NCI-H526 treated with DMSO at 0.1 percent for 48 hours (cell line): ENCODE measurements around the gene KRT84.

ENCODE experiments used
- DNase-seq: peaks from one replicate; lab custom pipeline; 2025; lab: John Stamatoyannopoulos, UW

Gene KRT84

GRCh38 chr12:52383331-52383730, 2.1 kb downstream of the KRT84 start:
- DNase-seq, result no peak

GRCh38 chr12:52382854-52383253, 2.6 kb downstream of the KRT84 start:
- DNase-seq, result no peak

GRCh38 chr12:52381206-52381605, 4.2 kb downstream of the KRT84 start:
- DNase-seq, result no peak

- DNase-seq, result no peak
These were observed 5.2 kb downstream of the KRT84 start for GRCh38 chr12:52380271-52380694.

DNA sequence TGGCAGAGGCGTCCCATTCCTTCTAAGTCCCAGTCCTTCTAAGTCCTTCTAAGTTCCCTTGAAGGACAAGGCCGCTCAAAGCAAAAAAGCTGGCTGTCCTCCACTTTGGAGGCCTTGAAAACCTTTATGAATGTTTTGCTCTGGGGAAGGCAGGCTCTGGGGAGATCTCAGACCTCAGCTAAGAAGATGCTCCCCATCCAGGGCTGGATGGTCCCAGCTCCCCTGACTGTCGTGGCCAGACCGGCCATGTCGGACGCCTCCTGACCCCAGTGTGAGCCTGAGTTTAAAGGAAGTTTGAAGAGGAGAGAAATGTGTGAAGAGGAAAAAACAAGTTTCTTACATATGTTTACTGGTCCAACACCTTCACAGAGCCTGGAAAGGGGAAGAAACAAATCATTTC, 5.9 kb downstream of the KRT84 start:
- DNase-seq, result no peak

DNA sequence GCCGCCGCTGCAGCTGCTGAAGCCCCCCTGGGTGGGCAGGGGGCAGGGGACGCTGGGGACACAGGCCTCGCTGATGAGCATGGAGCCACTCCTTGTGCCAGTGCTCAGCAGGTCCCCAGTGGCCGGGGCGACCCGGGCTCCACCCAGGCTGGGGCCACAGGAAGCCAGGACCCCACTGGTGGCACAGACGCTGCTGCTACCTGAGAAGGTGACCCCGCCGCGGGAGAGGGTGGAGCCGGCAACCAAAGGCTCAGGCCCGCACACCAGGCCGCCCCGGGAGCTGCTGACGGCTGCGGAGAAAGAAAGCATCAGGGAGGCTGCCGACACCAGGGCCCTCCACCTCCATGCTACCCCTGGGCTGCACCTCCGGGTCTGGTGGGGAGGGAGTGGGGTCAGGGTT, 7.4 kb downstream of the KRT84 start:
- DNase-seq, result no peak

DNA sequence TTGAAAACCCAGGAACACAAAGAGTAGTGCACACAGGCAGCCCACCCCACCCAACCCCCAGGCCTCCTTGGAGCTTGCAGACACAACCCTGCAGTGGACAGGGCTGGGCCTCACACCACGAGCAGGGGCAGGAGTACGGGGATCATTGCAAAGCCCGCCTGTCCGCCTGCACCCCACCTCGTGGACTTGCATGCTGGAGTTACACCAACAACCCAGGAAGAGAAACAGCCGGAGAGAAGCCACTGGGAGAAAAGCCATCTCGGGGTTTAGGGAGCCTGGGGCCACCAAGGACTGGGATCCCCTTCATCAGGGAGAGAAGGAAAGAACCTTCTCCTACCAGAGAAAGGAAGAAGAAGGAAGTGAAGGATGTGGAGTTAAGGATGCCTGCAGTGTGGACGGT, 8.2 kb downstream of the KRT84 start:
- DNase-seq, result no peak

- peak; percentile 45 for DNase-seq
These were observed 13.0 kb downstream of the KRT84 start for GRCh38 chr12:52372216-52373154.

GRCh38 chr12:52371716-52372115, 13.7 kb downstream of the KRT84 start:
- DNase-seq, result no peak

DNA sequence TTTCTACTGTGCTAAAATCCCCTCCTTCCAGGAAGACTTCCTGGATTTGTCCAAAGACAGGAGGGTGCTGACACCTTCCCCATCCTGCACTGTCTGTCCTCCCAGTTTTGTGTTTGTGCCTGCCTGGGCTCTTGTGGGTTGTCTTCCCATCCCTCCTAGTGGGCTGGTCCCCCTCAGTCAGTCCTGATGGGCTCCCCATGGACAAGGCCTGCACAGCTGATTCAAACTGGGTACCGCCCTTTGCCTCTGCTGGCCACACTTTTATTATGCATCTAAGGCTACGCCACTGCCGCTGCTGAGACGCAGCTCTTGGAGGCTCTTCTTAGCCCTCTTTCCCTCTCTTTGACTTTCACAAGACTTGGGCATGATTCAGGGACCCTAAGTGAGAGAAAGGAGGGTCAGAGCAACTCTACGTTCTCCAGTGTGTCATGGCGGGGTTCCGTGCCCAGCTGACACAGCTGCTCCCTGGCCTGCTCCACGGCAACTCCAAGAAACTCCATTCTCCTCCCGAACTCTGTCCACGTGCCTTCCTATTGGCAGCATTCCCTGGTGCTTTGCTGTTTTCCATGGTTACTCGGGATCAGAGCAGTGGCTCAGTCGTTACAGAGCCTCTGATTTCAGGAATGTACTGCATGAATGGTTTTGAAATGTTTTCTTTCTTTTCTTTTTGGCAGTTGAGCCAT, 14.4 kb downstream of the KRT84 start:
- no peak for DNase-seq

GRCh38 chr12:52369809-52370208, 15.6 kb downstream of the KRT84 start:
- no peak for DNase-seq

- no peak for DNase-seq
These were observed 16.2 kb downstream of the KRT84 start for GRCh38 chr12:52369211-52369610.

DNA sequence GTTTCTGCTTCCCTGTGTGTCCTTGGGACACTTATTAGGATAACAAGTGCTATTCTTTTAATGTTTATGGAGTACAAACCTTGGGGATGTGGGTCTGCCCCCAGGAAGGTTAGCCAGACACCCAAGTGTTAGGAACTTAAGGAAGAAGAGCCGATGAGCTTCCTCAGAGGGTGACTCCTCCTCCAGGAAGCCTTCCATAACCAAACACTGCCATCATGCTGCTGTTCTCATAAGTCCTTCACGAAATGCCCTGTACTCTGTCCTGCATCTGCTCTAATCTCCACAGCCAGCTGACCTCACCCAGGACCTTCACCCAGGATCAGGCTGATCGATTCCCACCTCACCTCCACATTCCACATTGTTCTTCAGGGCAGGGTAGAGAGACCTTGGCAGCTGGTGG, 16.9 kb downstream of the KRT84 start:
- no peak for DNase-seq

DNA sequence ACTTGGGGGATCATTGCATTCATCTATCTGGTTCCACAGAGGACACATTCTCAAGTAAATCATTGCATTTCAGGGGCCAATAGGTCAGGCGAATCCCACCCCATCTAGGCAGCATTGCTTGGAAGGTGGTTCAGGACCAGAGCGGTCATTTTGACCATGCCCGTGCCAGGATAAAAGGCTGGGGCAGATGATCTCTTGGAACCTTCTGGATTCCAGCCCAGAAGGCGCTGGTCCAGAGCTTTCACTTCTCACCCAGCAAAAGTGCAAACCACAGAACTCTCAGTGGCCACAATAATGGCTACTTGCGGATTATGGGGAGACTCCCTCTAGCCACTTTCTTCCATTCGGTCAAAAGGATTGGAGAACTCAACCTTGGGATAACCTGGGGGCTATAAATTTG, 17.6 kb downstream of the KRT84 start:
- DNase-seq, result no peak

DNA sequence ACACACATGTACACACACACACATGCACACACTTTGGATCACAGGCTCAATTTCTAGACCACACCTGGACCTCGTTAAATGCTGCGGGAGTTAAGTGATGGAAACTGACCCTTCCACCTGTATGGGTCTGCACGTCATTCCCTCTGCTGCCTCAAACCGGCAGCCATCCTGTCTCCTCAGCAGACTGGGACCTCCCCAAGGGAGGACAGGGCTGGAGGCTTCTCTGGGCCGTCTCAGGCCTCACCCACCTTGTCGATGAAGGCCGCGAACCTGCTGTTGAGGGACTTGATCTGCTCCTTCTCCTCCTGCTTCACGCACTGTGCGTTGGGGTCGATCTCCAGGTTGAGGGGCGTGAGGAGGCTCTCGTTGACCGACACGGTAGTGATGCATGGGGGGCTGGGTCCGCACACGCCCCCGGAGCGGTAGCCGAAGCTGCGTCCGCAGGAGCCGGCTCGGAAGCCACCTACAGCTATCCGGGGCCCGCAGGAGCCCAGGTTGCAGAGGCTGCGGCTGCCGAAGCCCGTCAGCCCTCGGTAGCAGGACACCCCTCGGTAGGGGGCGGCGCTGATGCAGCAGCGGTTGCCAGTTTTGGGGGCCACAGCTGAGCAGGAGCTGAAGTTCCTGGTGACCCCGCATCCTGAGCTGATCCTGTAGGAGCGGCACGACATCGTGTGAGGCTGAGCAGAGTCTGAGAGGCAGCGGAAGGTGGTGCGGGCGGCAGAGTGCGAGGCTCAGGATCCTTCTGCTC, 18.5 kb downstream of the KRT84 start, which contains the start of gene KRT85:
KRT85 (minus strand) TSS at position 744 of the 748 bp plus-strand sequence; CDS start at position 668, 76 bp downstream.
- no peak for DNase-seq

GRCh38 chr12:52364901-52365489, 20.5 kb downstream of the KRT84 start:
- DNase-seq, result no peak

DNA sequence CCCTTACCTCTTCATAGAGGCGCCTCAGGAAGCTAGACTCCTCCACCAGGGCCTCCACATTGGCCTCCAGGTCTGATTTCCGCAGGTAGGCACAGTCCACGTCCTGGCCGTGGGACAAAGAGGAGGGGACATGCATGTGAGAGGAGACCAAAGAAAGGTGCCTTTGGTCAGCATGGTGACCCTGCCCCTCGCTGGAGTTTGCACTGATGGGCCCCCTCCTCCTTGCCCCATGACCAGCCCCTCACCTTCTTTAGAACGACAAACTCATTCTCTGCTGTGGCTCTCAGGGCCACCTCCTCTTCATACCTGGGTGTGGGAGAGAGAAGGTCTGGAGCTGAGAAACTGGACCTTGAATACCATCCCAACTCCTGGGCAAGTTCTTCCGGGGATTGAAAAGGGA, 21.4 kb downstream of the KRT84 start:
- no peak for DNase-seq

DNA sequence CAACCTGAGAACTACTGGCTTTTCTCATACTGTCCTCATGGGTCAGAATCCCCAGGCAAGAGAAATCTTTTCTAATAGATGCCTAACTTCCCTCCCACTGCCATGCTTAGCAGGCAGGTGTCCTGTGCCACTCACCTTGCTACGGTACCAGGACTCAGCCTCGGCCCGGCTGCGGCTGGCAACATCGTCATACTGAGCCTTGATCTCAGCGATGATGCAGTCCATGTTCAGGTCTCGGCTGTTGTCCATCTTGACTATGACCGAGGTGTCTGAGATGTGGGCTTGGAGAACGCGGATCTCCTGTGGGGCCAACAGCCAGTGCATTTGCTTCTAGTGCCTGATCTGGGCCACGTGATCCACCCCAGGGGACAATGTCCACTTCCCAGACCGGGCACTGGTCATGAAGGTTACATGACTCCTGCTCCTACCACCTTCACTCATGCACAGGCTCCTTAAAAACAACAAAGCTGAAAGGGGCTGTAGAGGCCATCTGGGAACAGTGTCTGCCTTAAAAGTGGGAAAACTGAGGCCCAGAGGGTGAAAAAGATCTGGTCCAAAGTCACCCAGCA, 22.3 kb downstream of the KRT84 start:
- DNase-seq, result no peak

DNA sequence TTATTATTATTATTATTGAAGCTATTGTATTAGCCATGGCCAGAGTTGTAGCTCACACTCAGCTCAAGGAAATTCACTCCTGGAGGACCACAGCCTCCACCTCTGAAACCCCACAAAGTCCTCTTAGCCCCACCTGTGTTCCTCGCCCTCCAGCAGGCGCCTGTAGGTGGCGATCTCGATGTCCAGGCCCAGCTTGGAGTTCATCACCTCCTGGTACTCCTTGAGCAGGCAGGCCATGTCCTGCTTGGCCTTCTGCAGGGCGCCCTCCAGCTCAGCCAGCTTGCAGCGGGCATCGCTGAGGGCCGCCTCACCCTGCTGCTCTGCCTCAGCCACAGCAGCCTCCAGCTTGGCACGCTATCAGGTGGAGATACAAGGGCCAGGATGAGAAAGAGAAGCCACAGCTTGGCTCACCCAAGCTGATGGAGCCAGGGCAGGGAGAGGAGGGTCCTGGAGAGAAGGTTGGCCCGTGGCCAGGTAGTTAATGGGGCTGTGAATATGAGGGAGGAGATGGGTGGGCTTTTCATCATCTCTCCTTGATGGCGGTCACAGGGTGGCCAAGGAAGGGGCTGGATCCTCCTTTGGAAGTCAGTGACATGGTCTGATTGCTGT, 23.2 kb downstream of the KRT84 start:
- DNase-seq, result no peak

DNA sequence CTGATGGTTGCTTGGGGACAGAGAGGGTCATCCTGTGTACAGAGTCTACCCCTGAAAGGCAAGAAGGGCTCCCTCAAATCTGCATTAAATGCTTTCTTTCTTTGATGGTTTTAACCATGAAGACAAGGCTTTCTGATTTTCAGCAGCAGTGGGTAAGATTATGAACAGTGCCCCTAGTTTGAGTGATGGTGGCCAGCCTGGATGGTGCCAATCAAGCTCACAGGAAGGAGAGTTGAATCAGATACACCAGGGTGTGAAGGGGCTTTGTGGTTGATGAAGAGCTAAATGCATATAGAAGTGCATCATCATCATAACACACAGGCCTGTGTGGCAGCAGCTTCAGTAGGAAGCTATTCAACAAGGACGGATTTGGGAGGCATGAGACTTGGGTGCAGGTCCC, 23.9 kb downstream of the KRT84 start:
- DNase-seq, result no peak

DNA sequence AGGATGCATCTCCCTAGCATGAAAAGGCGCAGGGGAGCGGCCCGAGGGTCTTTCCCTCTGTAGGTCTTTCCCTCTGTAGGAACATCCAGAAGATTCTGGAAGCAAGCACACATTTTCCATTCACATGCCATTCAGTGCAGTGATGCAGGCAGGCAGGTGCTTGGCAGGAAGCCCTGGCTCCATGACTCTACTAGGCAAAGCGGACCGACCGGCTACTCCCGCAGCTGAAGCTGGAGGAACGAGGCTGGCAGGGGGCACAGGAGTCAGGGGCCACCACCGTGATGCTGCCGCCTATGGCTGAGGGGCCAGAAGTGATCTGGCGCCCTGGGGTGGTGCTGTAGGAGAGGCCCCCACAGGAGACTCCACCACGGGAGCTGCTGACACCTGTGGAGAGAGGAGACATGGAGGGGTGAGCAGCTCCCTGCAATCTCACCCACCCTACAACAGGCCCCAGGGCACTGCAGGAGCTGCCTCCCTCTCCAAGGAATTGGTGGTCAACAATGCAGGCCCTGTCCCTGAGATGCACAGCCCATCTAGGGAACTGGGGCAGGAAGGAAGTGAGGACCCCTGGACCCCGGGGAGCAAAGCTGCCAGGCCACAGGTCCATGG, 24.7 kb downstream of the KRT84 start:
- DNase-seq, result no peak
